Endothelial cell of umbilical vein (primary cell): ENCODE measurements around the gene RALGPS1. TPM values are rescaled to one million over a fixed set of nuclear protein-coding genes. Genes with fewer than 3 reads are reported as not detected.

Source experiments
- BruUV-seq: library from RNA; stranded (reverse); fragments of 400-500 nt; replicated peaks from 2 replicates; lab custom pipeline; 2021; lab: Mats Ljungman, UMichigan
- CTCF ChIA-PET: fragments of 300-600, 350-600 bp; sonication (Branson Sonifier 250); formaldehyde crosslinking; loops from one replicate; lab custom pipeline; 2021; ENCODE audit warnings: antibody characterized with exemption, inconsistent platforms; lab: Charles Lee
- POLR2A ChIA-PET: fragments of 300-600, 350-600 bp; sonication (Branson Sonifier 250); formaldehyde crosslinking; loops from one replicate; lab custom pipeline; 2021; ENCODE audit warnings: antibody characterized with exemption, inconsistent platforms; lab: Charles Lee
- DNase-seq: peaks from one replicate; pipeline ENCODE4 v3.0.0-alpha.2; 2011; ENCODE audit warnings: low read depth, low spot score
- FAIRE-seq: peaks from 2 replicates; lab custom pipeline; 2011; peaks lifted over from hg19 to GRCh38; lab: Jason Lieb, UNC
- H2AFZ ChIP-seq: 2 replicates; pipeline ENCODE4 v1.6.0; 2012; ENCODE audit warnings: low read depth, low read length, control low read depth, inconsistent platforms
- H3K27ac ChIP-seq: 2 replicates; pipeline ENCODE4 v1.5.1; 2011; ENCODE audit warnings: low read depth, mild to moderate bottlenecking, control low read depth, low read length, moderate library complexity; ENCODE audit not compliant: insufficient read depth
- H3K27me3 ChIP-seq, 2 experiments: 2 replicates each; pipeline versions ENCODE4 v1.6.0 to v1.6.1; 2011; ENCODE audit warnings: low read length in 2 of 2, mixed read lengths in 1 of 2; ENCODE audit not compliant: control insufficient read depth in 2 of 2, insufficient read depth in 2 of 2
- H3K36me3 ChIP-seq, 2 experiments: 2 replicates in 1 of 2; 3 replicates in 1 of 2; pipeline ENCODE4 v1.5.1; 2011; ENCODE audit warnings: low read length in 2 of 2, mild to moderate bottlenecking in 1 of 2, moderate library complexity in 1 of 2; ENCODE audit not compliant: control insufficient read depth in 2 of 2, insufficient read depth in 2 of 2; ENCODE audit errors: extremely low read depth in 1 of 2
- H3K4me1 ChIP-seq: 3 replicates; pipeline ENCODE4 v1.5.1; 2011; ENCODE audit warnings: mild to moderate bottlenecking, low read length; ENCODE audit not compliant: control insufficient read depth, insufficient read depth; ENCODE audit errors: extremely low read depth
- H3K4me2 ChIP-seq: 2 replicates; pipeline ENCODE4 v1.6.1; 2011; ENCODE audit warnings: low read length, control low read depth, mixed read lengths; ENCODE audit not compliant: insufficient read depth
- H3K4me3 ChIP-seq, 3 experiments: fragments of 200-600 bp in 1 of 3; sonication (generic), shearing (Covaris generic) in 1 of 3; replicated peaks in 1 of 3; 2 replicates each; pipeline ENCODE4 v1.5.1; 2011 to 2016; ENCODE audit warnings: control low read depth in 3 of 3, low read length in 3 of 3, mild to moderate bottlenecking in 2 of 3, inconsistent platforms in 1 of 3, low read depth in 1 of 3, moderate library complexity in 1 of 3; ENCODE audit not compliant: insufficient read depth in 1 of 3
- H3K79me2 ChIP-seq: 2 replicates; pipeline ENCODE4 v1.6.0; 2012; ENCODE audit warnings: low read length, inconsistent platforms; ENCODE audit not compliant: control insufficient read depth, insufficient read depth
- H3K9ac ChIP-seq: replicated peaks from 2 replicates; pipeline ENCODE3; 2011; ENCODE audit warnings: low read length, control low read depth; ENCODE audit not compliant: insufficient read depth; ENCODE audit errors: extremely low read depth
- H3K9me1 ChIP-seq: replicated peaks from 3 replicates; pipeline ENCODE4 v1.6.0; 2011; ENCODE audit warnings: mild to moderate bottlenecking, low read length; ENCODE audit not compliant: control insufficient read depth, insufficient read depth; ENCODE audit errors: extremely low read depth
- H3K9me3 ChIP-seq: replicated peaks from 2 replicates; pipeline ENCODE4 v1.5.1; 2012; ENCODE audit warnings: low read length, inconsistent platforms; ENCODE audit not compliant: control insufficient read depth, insufficient read depth
- H4K20me1 ChIP-seq: replicated peaks from 2 replicates; pipeline ENCODE3; 2011; ENCODE audit warnings: mild to moderate bottlenecking, low read length; ENCODE audit not compliant: control insufficient read depth, insufficient read depth; ENCODE audit errors: extremely low read depth
- CTCF ChIP-seq, 2 donors: IDR thresholded peaks; 1 replicate in 1 of 2; 2 replicates in 1 of 2; pipeline ENCODE4 v1.5.1; 2011; ENCODE audit warnings: low read length in 2 of 2, mild to moderate bottlenecking in 2 of 2, moderate library complexity in 2 of 2, control low read depth in 1 of 2, inconsistent platforms in 1 of 2, low read depth in 1 of 2; ENCODE audit not compliant: insufficient read depth in 1 of 2; ENCODE audit errors: extremely low read depth in 1 of 2
- EZH2 ChIP-seq: IDR thresholded peaks from 2 replicates; pipeline ENCODE4 v1.6.1; 2012; ENCODE audit warnings: borderline replicate concordance, low read depth, mild to moderate bottlenecking, moderate library complexity, low read length, inconsistent platforms; ENCODE audit not compliant: severe bottlenecking
- FOS ChIP-seq: IDR thresholded peaks from 2 replicates; pipeline ENCODE4 v1.6.1; 2011; ENCODE audit warnings: mild to moderate bottlenecking, low read length, moderate library complexity, borderline replicate concordance; ENCODE audit not compliant: insufficient read depth
- GATA2 ChIP-seq: IDR thresholded peaks from 2 replicates; pipeline ENCODE4 v1.7.0; 2011; ENCODE audit warnings: low read depth, mild to moderate bottlenecking, moderate library complexity, mixed read lengths, low read length; ENCODE audit not compliant: insufficient read length, insufficient read depth
- JUN ChIP-seq: IDR thresholded peaks from 2 replicates; pipeline ENCODE4 v1.6.1; 2011; ENCODE audit warnings: borderline replicate concordance, low read depth; ENCODE audit not compliant: insufficient read length, insufficient read depth
- POLR2AphosphoS5 ChIP-seq: IDR thresholded peaks from 2 replicates; pipeline ENCODE4 v1.6.1; 2012; ENCODE audit warnings: low read depth, mild to moderate bottlenecking, control low read depth, low read length, moderate library complexity; ENCODE audit not compliant: insufficient read depth
- dilution Hi-C: fragments of 300-500 bp; cut with MboI; formaldehyde crosslinking; loops from one replicate; pipeline ENCODE4 v1.15.0; 2019; ENCODE audit warnings: low sequenced_read_pairs; ENCODE audit not compliant: extremely low pct_ligation_motif_present
- intact Hi-C: fragments of 100-400 bp; cut with micrococcal nuclease; formaldehyde crosslinking; loops from one replicate; pipeline ENCODE4 v1.10.0; 2022
- polyA plus RNA-seq, 4 experiments: library from polyadenylated mRNA; depleted of rRNA in 3 of 4; stranded (reverse) in 3 of 4; unstranded in 1 of 4; fragments of >200 nt; gene quantifications; 2 replicates each; pipeline versions ENCODE4 v1.2.1 to v1.2.3, GENCODE V29; 2011 to 2012; ENCODE audit warnings: missing spikeins in 1 of 4
- total RNA-seq: library from RNA; stranded (reverse); gene quantifications from 2 replicates; pipeline ENCODE4 v1.2.3, GENCODE V29; 2021
- TF ChIP-seq, protein P1 (sequence below): IDR thresholded peaks from 2 replicates; pipeline ENCODE4 v1.6.1; 2011; ENCODE audit not compliant: insufficient read depth, insufficient read length

The RALGPS1 gene
- total and polyA plus RNA-seq, 2 donors (not counting 3 experiments of a cell fraction or from before 2014, with no cell fraction given) = 3.8 to 5.5 TPM

DNA sequence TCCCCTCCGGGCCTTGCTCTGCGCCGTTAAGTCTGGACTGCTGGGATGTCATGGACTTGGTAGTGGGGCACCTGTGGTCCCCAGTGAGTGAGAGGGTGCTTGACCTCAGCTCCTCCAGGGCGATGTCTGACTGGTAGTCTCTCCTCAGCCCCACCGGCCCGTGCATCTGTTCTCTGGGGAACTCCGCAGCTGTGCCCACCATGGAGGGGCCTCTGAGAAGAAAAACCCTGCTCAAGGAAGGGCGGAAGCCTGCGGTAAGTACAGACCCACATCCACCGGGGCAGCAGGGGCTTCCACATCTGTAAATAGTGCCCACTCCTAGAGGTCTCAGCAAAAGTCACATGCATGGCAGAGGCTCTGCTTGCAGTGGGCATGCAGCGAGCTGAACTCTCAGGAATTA, 297.4 kb downstream of the RALGPS1 start:
- Histone ChIP-seq H3K9me1 (no peaks in the 10 kb centered on the region), H3K4me2 (no peak overlapping the region), H4K20me1 (no peaks in the 10 kb centered on the region), H3K27ac (no peak overlapping the region), H3K9ac (no peak overlapping the region), H3K9me3 (no peaks in the 10 kb centered on the region), H3K36me3 (no peaks in the 10 kb centered on the region), H2AFZ (no peak overlapping the region), H3K4me3 (no peak overlapping the region), H3K4me1 (no peaks in the 10 kb centered on the region), H3K27me3 (peaks cover 0 to 5% of the 10 kb centered on the region in 2 experiments), H3K79me2 (no peaks in the 10 kb centered on the region)
- TF ChIP-seq FOS = no peak
- no peak for TF ChIP-seq CTCF (IDR thresholded peaks at IDR 0.05; ENCODE audit: extremely low read depth in 1 of 2, insufficient read depth in 1 of 2, low read depth in 1 of 2, low read length in 2 of 2)
- DNase-seq (no peak), FAIRE-seq (no peak)
- intact Hi-C loops = no loop called here
- CTCF ChIA-PET = interaction anchor here (1.7 to 7.1 kb wide), 2 partner anchors 136 to 272 kb away, joined by 9 to 71 read pairs; no protein-coding TSS in a partner anchor
- POLR2A ChIA-PET = no interaction called here
- BruUV-seq = no TSS peak
- dilution Hi-C loops = no loop called here

- Histone ChIP-seq H2AFZ (no peak overlapping the region), H3K36me3 (no peaks in the 10 kb centered on the region), H3K27ac (no peak overlapping the region), H3K9me3 (no peaks in the 10 kb centered on the region), H3K9ac (no peak overlapping the region), H3K9me1 (no peaks in the 10 kb centered on the region), H3K27me3 (peaks cover 0 to 5% of the 10 kb centered on the region in 2 experiments), H3K4me2 (no peak overlapping the region), H3K79me2 (no peaks in the 10 kb centered on the region), H3K4me3 (no peak overlapping the region), H4K20me1 (no peaks in the 10 kb centered on the region), H3K4me1 (no peaks in the 10 kb centered on the region)
- no TSS peak for BruUV-seq
- intact Hi-C loops = no loop called here
- TF ChIP-seq GATA2 (no peak), JUN (no peak), POLR2AphosphoS5 (no peak), EZH2 (no peak)
- TF ChIP-seq, protein P1, sequence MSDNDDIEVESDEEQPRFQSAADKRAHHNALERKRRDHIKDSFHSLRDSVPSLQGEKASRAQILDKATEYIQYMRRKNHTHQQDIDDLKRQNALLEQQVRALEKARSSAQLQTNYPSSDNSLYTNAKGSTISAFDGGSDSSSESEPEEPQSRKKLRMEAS = no peak
- no peak for DNase-seq
- ChIA-PET POLR2A (no interaction called here), CTCF (interaction anchor here (1.4 to 7.1 kb wide), 4 partner anchors 12 to 272 kb away, joined by 10 to 71 read pairs (median 21); partner anchors contain the start of gene SLC2A8)
- dilution Hi-C loops = no loop called here
- FAIRE-seq = no peak
Measured at GRCh38 chr9:127212453-127212852, 297.9 kb downstream of the RALGPS1 start.
